Omental fat pad (tissue), 4 donors: ENCODE data around the gene OR13C2. TPM values are rescaled to one million over a fixed set of nuclear protein-coding genes. Genes with fewer than 3 reads are reported as not detected.
"Not testable (repeated sequence)": the region's sequence is repeated elsewhere in the genome, so short reads cannot be mapped to it uniquely, and the experiment has no call there.

Source experiments
- ATAC-seq: fragments of 150-250 bp; one replicate; pipeline ENCODE4 v1.9.1; 2016; ENCODE audit warnings: mild to moderate bottlenecking, moderate library complexity; ENCODE audit not compliant: low FRiP score
- DNase-seq: peaks from one replicate; pipeline ENCODE4 v3.0.0-alpha.2; 2019; ENCODE audit warnings: low spot score
- total RNA-seq, 4 donors: library from RNA; depleted of rRNA; stranded (reverse); fragments of >200 nt; gene quantifications; one replicate each; pipeline ENCODE4 v1.1.0, GENCODE V29; 2016
- TF ChIP-seq, protein P1 (sequence below), 3 donors: fragments of 450-650 bp; IDR thresholded peaks; one replicate each; pipeline ENCODE4 v1.5.1; 2016 to 2017; ENCODE audit warnings: antibody characterized with exemption in 3 of 3, mild to moderate bottlenecking in 3 of 3, moderate library complexity in 2 of 3

The OR13C2 gene
- not detected for total RNA-seq

DNA sequence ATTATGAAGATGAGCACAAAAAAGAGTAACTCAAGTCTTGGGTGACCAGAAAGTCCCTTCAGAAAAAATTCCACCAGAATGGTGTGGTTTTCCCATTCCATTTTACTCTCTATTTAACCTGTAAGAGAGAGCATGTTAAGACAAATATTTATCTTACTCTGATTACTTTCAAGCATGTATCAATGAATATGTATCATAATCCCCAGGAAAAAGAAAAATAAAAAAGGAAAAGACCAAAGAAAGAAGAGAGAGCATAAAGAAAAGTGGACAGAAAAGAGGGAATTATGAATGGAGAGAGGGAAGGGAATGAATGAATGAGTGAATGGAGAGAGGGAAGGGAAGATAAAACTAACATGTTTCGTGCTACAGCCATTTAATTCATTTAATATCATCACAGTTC, at the start of gene OR13C2:
Gene OR13C2, minus strand, starts transcription at position 101 of the 400 bp plus-strand sequence. Its CDS starts 0 bp downstream, at position 101.
- not testable (repeated sequence) for DNase-seq, ATAC-seq

GRCh38 chr9:104635456-104635855, 30.0 kb upstream of the OR13C2 start:
- TF ChIP-seq, protein P1, sequence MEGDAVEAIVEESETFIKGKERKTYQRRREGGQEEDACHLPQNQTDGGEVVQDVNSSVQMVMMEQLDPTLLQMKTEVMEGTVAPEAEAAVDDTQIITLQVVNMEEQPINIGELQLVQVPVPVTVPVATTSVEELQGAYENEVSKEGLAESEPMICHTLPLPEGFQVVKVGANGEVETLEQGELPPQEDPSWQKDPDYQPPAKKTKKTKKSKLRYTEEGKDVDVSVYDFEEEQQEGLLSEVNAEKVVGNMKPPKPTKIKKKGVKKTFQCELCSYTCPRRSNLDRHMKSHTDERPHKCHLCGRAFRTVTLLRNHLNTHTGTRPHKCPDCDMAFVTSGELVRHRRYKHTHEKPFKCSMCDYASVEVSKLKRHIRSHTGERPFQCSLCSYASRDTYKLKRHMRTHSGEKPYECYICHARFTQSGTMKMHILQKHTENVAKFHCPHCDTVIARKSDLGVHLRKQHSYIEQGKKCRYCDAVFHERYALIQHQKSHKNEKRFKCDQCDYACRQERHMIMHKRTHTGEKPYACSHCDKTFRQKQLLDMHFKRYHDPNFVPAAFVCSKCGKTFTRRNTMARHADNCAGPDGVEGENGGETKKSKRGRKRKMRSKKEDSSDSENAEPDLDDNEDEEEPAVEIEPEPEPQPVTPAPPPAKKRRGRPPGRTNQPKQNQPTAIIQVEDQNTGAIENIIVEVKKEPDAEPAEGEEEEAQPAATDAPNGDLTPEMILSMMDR (IDR thresholded peaks at IDR 0.05): no peak
- DNase-seq: no peak
- ATAC-seq: no peak

DNA sequence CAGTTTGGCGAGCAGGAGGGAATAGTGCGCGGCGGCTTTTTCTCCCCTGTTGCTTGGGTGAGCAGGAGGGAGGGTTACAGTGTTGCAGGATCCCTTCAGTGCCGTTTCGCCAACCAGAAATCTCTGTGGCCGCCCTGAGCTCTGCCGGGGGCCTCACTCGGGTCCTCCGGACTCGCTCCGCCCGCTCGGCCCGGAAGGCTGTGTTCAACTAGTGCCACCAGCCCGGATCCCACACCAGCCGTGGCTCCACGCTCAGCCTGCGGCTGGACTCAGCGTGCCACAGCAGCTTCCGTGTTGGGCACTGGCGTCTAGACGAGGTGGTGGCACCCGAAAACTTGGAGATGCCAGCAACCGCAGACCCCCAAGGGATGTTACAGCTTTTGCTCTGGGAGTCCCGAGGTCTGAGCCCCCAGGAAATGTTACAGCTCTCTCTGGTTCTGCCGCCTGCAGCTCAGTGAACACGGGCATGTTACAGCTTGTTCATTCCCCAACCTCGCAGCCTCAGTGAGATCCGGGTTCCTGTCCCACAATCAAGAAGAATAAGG, 28.6 kb upstream of the OR13C2 start:
- TF ChIP-seq, protein P1 (IDR thresholded peaks at IDR 0.05): no peak
- DNase-seq (no peak), ATAC-seq (no peak)

- not testable (repeated sequence) for DNase-seq, ATAC-seq
Observed at GRCh38 chr9:104625964-104626363, 20.5 kb upstream of the OR13C2 start.

- DNase-seq: no peak
- no peak for ATAC-seq
- TF ChIP-seq, protein P1 (IDR thresholded peaks at IDR 0.05): no peak
Observed at GRCh38 chr9:104618104-104618503, 12.7 kb upstream of the OR13C2 start, which contains the start of gene OR13C9. OR13C9 (minus strand) TSS chr9:104618204; CDS start chr9:104618204, 0 bp downstream.

DNA sequence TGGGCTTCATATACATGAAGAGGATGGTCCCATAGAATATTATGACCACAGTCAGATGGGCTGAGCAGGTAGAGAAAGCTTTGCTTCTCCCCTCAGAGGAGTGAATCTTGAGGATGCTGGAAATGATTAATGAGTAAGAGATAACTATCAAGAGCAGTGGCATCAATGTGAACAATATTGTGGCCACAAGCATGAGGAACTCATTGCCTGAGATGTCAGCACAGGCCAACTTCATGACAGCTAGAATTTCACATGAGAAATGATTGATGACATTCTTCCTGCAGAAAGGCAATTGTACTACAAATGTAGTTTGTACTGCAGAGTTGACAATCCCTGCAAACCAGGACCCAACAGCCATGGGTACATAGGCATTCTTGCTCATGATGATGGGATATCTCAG, 12.0 kb upstream of the OR13C2 start:
- DNase-seq: no peak
- no peak for ATAC-seq
- TF ChIP-seq, protein P1 (IDR thresholded peaks at IDR 0.05): no peak

- DNase-seq (no peak), ATAC-seq (no peak)
- TF ChIP-seq, protein P1 (IDR thresholded peaks at IDR 0.05): no peak
Observed at GRCh38 chr9:104611213-104611612, 5.8 kb upstream of the OR13C2 start.

DNA sequence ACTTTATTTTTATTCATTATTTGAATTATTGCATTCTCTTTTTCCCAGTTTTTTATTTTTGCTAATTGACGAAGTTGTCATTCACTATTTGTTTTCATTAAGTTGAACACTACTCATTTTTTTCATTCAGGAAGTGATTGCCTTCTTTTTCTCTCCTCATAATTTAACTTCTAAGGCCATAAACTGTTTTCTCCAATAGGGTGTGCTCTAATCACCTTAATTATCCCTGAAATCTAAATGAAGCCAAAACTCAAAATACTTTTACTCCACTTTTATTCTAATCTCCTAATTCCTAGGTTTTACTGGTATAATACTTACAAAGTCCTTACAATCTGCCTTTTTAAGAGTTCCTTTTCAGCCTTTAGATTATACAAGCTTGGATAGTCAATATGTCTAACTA, 2.9 kb upstream of the OR13C2 start:
- no peak for ATAC-seq
- no peak for DNase-seq
- TF ChIP-seq, protein P1 (IDR thresholded peaks at IDR 0.05): no peak
